AG08396 (cell line): ENCODE measurements around the gene MSL3.

Experiments
- DNase-seq: peaks from one replicate; pipeline ENCODE4 v3.0.0; 2012; ENCODE audit warnings: low spot score, mixed read lengths

The MSL3 gene

GRCh38 chrX:11759461-11760311, 1.6 kb downstream of the MSL3 start:
- peak; percentile 85 for DNase-seq

- DNase-seq: no peak
These were observed 2.9 kb downstream of the MSL3 start for GRCh38 chrX:11760958-11761357.

DNA sequence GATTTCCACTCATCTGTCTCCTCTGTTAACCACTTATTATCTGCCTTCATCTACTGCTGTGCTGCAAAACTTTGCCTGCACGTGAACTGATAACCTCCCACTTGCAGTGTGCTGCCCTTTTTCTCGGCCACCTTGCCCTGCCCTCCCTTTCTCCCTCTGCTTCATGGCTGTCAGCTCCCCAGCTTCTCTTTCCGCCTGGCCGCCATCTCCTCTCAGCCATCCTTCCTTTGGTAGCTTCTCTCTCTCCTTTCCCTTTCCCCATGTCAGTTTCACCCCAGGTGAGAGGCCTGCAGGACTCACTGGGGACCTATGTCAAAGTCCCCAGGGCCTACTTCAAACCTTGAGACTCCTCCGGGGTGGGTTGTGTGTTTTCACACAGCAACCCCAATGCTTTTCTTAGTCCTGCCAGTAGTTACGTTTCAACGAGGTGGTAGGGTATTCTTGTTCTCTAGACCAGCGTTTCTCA, 6.6 kb downstream of the MSL3 start:
- no peak for DNase-seq

DNA sequence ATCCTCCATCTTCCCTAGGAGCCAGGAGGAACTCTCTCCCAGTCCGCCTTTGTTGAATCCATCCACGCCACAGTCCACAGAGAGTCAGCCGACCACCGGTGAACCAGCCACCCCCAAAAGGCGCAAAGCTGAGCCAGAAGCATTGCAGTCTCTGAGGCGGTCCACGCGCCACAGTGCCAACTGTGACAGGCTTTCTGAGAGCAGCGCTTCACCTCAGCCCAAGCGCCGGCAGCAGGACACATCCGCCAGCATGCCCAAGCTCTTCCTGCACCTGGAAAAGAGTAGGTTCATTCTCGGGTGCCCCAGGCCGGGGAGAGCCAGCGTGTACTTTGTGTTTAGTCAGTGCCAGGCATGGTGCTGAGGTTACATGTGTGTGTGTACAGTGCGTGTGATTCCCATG, 7.4 kb downstream of the MSL3 start:
- no peak for DNase-seq

DNA sequence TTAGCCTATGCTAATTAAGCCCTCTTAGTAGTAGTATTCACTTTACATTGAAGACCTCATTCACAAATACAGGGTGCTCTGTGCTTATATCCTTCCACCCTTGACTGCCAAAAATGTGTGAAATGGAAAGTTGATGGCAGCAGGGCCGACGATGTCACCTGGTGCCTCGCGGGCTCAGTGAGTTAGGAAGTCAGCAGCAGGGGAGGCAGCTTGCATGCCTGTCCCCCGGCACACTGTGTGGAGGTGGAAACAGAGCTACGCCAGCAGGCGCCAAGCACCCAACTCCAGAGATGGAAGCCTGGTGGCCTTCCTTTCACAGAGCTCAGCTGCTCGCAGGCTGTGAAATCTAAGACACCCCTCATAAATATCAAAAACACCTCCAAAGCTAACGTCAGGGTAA, 8.4 kb downstream of the MSL3 start:
- DNase-seq: no peak

- no peak for DNase-seq
These were observed 10.0 kb downstream of the MSL3 start for GRCh38 chrX:11768039-11768438.

GRCh38 chrX:11770320-11770719, 12.3 kb downstream of the MSL3 start:
- peak; percentile 63 for DNase-seq

- DNase-seq: no peak
These were observed 20.2 kb downstream of the MSL3 start for GRCh38 chrX:11778230-11778629.

DNA sequence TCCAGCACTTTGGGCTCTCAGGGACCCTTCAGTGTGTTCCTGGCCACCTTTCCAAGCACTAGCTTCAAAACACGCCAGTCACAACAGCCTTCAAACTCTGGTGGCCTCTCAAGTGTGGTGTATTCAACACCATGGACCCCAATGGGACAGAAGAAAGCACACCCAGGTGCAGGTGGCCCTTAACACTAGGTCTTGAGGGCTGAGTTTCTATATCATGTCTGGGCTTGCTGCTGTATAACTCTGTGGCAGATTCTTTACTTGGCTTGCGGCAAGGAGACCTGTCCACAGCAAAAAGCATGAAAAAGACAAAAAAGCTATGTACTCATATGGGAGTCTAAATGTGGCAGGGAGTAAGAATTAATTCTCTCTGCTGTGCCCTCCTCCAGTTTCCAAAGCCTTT, 23.1 kb downstream of the MSL3 start:
- no peak for DNase-seq

GRCh38 chrX:11781734-11782370, 23.8 kb downstream of the MSL3 start:
- no peak for DNase-seq

GRCh38 chrX:11784543-11784942, 26.5 kb downstream of the MSL3 start:
- DNase-seq: no peak

DNA sequence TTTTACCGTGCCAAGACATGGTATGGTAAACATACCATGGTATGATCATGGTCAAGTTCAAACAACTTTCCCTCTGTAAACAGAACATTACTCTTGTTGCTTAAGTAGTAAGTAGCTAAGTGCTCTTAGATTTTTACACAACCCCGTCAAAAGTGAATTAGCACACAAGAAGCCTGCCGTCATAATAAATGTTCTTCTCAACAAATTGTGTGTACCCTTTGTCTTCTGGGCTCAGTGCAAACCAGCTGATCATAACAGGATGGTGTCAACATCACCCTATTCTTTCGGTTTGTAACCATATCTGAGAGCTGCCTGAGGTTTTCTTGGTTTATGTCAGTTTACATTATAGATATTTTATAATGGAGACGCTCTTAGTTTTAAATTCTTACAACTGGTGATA, 28.8 kb downstream of the MSL3 start:
- DNase-seq: no peak

DNA sequence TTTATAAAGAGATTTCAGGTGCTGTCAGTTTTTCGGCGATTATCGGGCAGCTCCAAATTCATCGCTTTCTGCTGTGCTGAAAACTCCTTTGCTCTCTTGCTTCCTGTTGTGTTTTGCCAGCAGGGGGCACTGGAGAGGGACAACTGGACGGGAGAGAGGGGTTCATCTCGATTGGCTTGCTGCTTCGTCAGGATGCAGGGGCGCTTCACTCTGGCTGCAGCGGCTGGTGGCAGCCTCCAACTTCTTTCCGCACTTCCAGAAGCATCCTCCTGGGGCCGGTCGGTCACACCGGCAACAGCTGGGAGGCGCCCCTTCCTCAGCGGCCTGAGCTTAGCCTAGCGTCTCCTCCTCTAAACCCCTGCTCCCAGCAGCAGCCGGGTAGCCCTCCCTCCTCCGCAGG, 29.5 kb downstream of the MSL3 start:
- DNase-seq: peak; percentile 16

GRCh38 chrX:11789809-11790208, 31.8 kb downstream of the MSL3 start:
- no peak for DNase-seq

DNA sequence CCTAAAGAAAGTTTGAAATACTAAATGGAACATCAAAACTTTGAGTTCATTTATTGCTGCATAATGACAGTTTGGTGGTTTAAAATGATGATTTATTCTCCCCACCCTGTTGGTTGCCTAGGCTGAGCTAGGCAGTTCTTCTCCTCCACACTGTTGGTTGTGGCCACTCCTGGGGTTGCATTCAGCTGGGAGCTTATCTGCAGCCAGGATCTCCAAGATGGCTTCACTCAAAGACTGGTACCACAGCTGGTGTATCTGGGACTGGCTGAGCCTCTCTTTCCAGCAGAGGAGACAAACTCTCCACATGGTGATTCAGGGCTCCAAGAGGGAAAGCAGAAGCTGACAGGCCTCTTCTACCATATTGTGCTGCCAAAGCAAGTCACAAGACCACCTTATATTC, 33.1 kb downstream of the MSL3 start:
- DNase-seq: no peak

GRCh38 chrX:11791537-11791936, 33.5 kb downstream of the MSL3 start:
- DNase-seq: no peak

DNA sequence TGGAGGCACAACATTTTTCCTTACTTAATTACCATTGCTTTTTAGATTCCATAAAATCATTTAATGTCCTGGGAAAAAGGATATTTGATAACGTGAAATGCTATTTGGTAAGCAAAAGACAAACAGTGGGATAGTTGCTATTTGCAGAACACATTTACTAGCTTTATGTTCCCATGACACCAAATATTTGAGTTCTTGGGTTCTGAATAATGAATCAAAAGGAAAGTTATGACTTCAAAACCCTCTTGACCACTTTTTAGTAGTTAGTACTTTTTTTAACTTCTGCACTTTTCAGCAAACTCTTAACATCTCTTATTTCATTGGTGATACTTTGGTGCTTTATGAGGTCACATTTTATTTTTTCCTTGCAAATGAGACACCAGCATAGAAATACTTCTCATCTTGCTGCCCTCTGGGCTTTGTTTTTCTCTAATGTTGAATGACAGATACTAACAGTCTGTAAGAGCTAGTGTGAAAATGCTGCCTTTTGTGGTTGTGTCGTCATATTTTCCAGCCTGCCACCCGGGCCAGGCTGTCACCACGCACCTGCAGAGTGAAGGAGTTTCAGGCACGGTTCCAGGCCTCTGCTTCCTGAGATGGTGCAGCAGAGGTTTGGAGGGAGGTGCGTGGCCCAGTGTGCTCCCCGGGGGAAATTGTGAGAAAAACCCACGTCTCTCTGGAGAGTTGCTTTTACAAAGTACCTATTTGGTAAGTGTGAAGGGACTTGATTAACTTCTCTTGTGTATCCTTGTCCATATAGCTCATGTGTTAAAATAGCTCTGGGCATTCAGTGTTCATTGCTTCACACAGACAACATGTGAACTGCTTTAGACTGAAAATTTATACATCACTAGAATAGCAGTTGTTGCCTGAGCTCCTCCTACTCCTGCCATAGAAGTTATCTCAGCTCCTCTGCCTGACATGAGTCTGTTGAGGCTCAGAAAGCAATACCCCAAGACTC, 34.7 kb downstream of the MSL3 start:
- DNase-seq: no peak

- no peak for DNase-seq
These were observed 35.7 kb downstream of the MSL3 start for GRCh38 chrX:11793734-11794133.

- no peak for DNase-seq
These were observed 55.3 kb downstream of the MSL3 start for GRCh38 chrX:11813341-11813740.
